Measurements from ENCODE around the gene EYA2.
"Not testable (repeated sequence)": the region's sequence is repeated elsewhere in the genome, so short reads cannot be mapped to it uniquely, and the experiment has no call there.

EYA2 gene

GRCh38 chr20:46894579-46894958 is at the start of gene EYA2:
Gene EYA2, plus strand, starts transcription at chr20:46894843. Its CDS starts 95,168 bp downstream, at chr20:46990011.
- DNase-seq, result peak; percentile 22

- no peak for DNase-seq
Observed at GRCh38 chr20:46844965-46845364, 49.7 kb upstream of the EYA2 start.

- no peak for DNase-seq
Observed at GRCh38 chr20:46849269-46849668, 45.4 kb upstream of the EYA2 start.

- no peak for DNase-seq
Observed at GRCh38 chr20:46849751-46850150, 44.9 kb upstream of the EYA2 start.

- DNase-seq, result no peak
Observed at GRCh38 chr20:46850416-46850815, 44.2 kb upstream of the EYA2 start.

- no peak for DNase-seq
Observed at GRCh38 chr20:46850896-46851295, 43.7 kb upstream of the EYA2 start.

- no peak for DNase-seq
Observed at GRCh38 chr20:46851746-46852145, 42.9 kb upstream of the EYA2 start.

- no peak for DNase-seq
Observed at GRCh38 chr20:46852313-46852712, 42.3 kb upstream of the EYA2 start.

- no peak for DNase-seq
Observed at GRCh38 chr20:46853926-46854325, 40.7 kb upstream of the EYA2 start.

- DNase-seq, result no peak
Observed at GRCh38 chr20:46857061-46857831, 37.4 kb upstream of the EYA2 start.

- DNase-seq, result no peak
Observed at GRCh38 chr20:46865824-46866223, 28.8 kb upstream of the EYA2 start.

GRCh38 chr20:46870041-46870440 is 24.6 kb upstream of the EYA2 start:
- no peak for DNase-seq

- DNase-seq, result no peak
Observed at GRCh38 chr20:46872328-46873211, 22.1 kb upstream of the EYA2 start.

GRCh38 chr20:46875059-46875458 is 19.6 kb upstream of the EYA2 start:
- DNase-seq, result no peak

- no peak for DNase-seq
Observed at GRCh38 chr20:46879386-46879785, 15.3 kb upstream of the EYA2 start.

GRCh38 chr20:46879963-46880362 is 14.7 kb upstream of the EYA2 start:
- not testable (repeated sequence) for DNase-seq

GRCh38 chr20:46883892-46884291 is 10.8 kb upstream of the EYA2 start:
- no peak for DNase-seq

- DNase-seq, result no peak
Observed at GRCh38 chr20:46890682-46891081, 4.0 kb upstream of the EYA2 start.

- no peak for DNase-seq
Observed at GRCh38 chr20:46893051-46893450, 1.6 kb upstream of the EYA2 start.

GRCh38 chr20:46893877-46894578 is 615 bp upstream of the EYA2 start:
- DNase-seq, result no peak

- peak; percentile 44 for DNase-seq
Observed at GRCh38 chr20:46894971-46895905, 595 bp downstream of the EYA2 start.

- no peak for DNase-seq
Observed at GRCh38 chr20:46895906-46896242, 1.2 kb downstream of the EYA2 start.
